HepG2 (cell line): ENCODE results near the gene RAB6C. TPM values are rescaled to one million over a fixed set of nuclear protein-coding genes. Genes with fewer than 3 reads are reported as not detected.
"Not testable (repeated sequence)": the region's sequence is repeated elsewhere in the genome, so short reads cannot be mapped to it uniquely, and the experiment has no call there.

Source experiments
- ATAC-seq: fragments of 200-7000 bp; cut with Tn5 transposase; 3 replicates; pipeline ENCODE4 v1.9.1; 2020; ENCODE audit warnings: mild to moderate bottlenecking, moderate library complexity
- BruUV-seq: library from RNA; stranded (reverse); fragments of 400-500 nt; replicated peaks from 2 replicates; lab custom pipeline; 2021; lab: Mats Ljungman, UMichigan
- CTCF ChIA-PET: fragments of 300-600 bp; formaldehyde crosslinking; extraction: SDS; loops from one replicate; lab custom pipeline; 2021; ENCODE audit warnings: low total read pairs, inconsistent platforms, low intra/inter-chr PET ratio; lab: Yijun Ruan, JAX
- POLR2A ChIA-PET: fragments of 350-600 bp; sonication (Branson Sonifier 250); formaldehyde crosslinking; loops from one replicate; lab custom pipeline; 2020; ENCODE audit warnings: antibody characterized with exemption, inconsistent platforms; lab: Yijun Ruan, JAX
- DNase-seq: peaks from one replicate; pipeline ENCODE4 v3.0.0-alpha.2; 2015; ENCODE audit warnings: low spot score
- FAIRE-seq: peaks from 3 replicates; lab custom pipeline; 2011; peaks lifted over from hg19 to GRCh38; lab: Jason Lieb, UNC
- H2AFZ ChIP-seq: one replicate; pipeline ENCODE4 v1.6.1; 2011; ENCODE audit warnings: low read length, inconsistent platforms
- H3K27ac ChIP-seq: fragments of 300-600 bp; 3 replicates; pipeline ENCODE4 v1.8.0; 2011; ENCODE audit warnings: mixed run types, mild to moderate bottlenecking, mixed read lengths, low read length, inconsistent platforms; ENCODE audit not compliant: insufficient read depth; ENCODE audit errors: extremely low read length
- H3K27me3 ChIP-seq, 2 experiments: fragments of 200-600 bp in 1 of 2; 2 replicates in 1 of 2; 3 replicates in 1 of 2; pipeline versions ENCODE4 v1.6.0 to v1.8.0; 2011; ENCODE audit warnings: low read length in 2 of 2, mild to moderate bottlenecking in 2 of 2, moderate library complexity in 2 of 2, inconsistent platforms in 1 of 2; ENCODE audit not compliant: insufficient read depth in 2 of 2, control insufficient read depth in 1 of 2
- H3K36me3 ChIP-seq, 2 experiments: fragments of 200-600 bp in 1 of 2; replicated peaks in 1 of 2; 2 replicates in 1 of 2; 3 replicates in 1 of 2; pipeline versions ENCODE4 v1.5.1 to v1.8.0; 2011; ENCODE audit warnings: low read length in 2 of 2, inconsistent platforms in 1 of 2; ENCODE audit not compliant: insufficient read depth in 2 of 2, control insufficient read depth in 1 of 2
- H3K4me1 ChIP-seq: 2 replicates; pipeline ENCODE4 v1.5.1; 2012; ENCODE audit warnings: low read length, inconsistent platforms; ENCODE audit not compliant: insufficient read depth
- H3K4me2 ChIP-seq: 2 replicates; pipeline ENCODE4 v1.6.0; 2011; ENCODE audit warnings: low read depth, low read length, inconsistent platforms
- H3K4me3 ChIP-seq, 3 experiments: fragments of 200-600 bp in 1 of 3; sonication (generic), shearing (Covaris generic) in 1 of 3; replicated peaks in 1 of 3; 2 replicates each; pipeline ENCODE4 v1.5.1; 2011 to 2016; ENCODE audit warnings: low read length in 3 of 3, inconsistent platforms in 2 of 3, low read depth in 2 of 3, mild to moderate bottlenecking in 2 of 3, control low read depth in 1 of 3, mixed read lengths in 1 of 3; ENCODE audit not compliant: insufficient read depth in 1 of 3
- H3K79me2 ChIP-seq: one replicate; pipeline ENCODE4 v1.6.1; 2011; ENCODE audit warnings: low read length, inconsistent platforms; ENCODE audit not compliant: insufficient read depth
- H3K9ac ChIP-seq: 2 replicates; pipeline ENCODE4 v1.6.0; 2011; ENCODE audit warnings: mild to moderate bottlenecking, low read depth, low read length, inconsistent platforms; ENCODE audit not compliant: insufficient read depth
- H3K9me3 ChIP-seq: 2 replicates; pipeline ENCODE4 v1.5.1; 2012; ENCODE audit warnings: mild to moderate bottlenecking, low read length
- H4K20me1 ChIP-seq: 2 replicates; pipeline ENCODE4 v1.6.0; 2011; ENCODE audit warnings: inconsistent platforms, mild to moderate bottlenecking, low read length, moderate library complexity; ENCODE audit not compliant: insufficient read depth
- ZNF782 ChIP-seq: sonication (generic); formaldehyde crosslinking; IDR thresholded peaks from 2 replicates; pipeline ENCODE4 v1.4.0; 2020; ENCODE audit warnings: missing genetic modification reagents, mild to moderate bottlenecking, borderline replicate concordance
- WGBS: methylation state at CpG from one replicate; pipeline ENCODE4 v1.1.6; 2017; ENCODE audit warnings: low lambda C conversion rate; 5-methylcytosine and 5-hydroxymethylcytosine counted together
- in situ Hi-C: cut with HindIII; loops from 2 replicates; pipeline ENCODE4 v1.10.0; 2017; ENCODE audit warnings: low pct_unique_long_range_greater_than_20kb; ENCODE audit not compliant: extremely low pct_ligation_motif_present
- intact Hi-C: fragments of 100-400 bp; cut with micrococcal nuclease; formaldehyde crosslinking; loops from one replicate; pipeline ENCODE4 v1.10.0; 2022; ENCODE audit not compliant: unreplicated experiment
- polyA plus RNA-seq, 8 experiments: library from polyadenylated mRNA; depleted of rRNA in 3 of 8; stranded (reverse) in 7 of 8; unstranded in 1 of 8; fragments of >200 nt; fragmentation: Illumina TruSeq in 4 of 8; extraction: Trizol in 4 of 8; gene quantifications; 2 replicates each; pipeline versions ENCODE4 v1.2.1 to v1.2.3, GENCODE V29; 2011 to 2016; ENCODE audit warnings: low read depth in 4 of 8, missing spikeins in 1 of 8, mixed read lengths in 1 of 8; ENCODE audit not compliant: insufficient read depth in 1 of 8
- total RNA-seq, 5 experiments: library from RNA; depleted of rRNA; stranded (reverse); fragments of >200 nt; fragmentation: Illumina TruSeq; extraction: Trizol; gene quantifications; 2 replicates each; pipeline ENCODE4 v1.2.3, GENCODE V29; 2016; ENCODE audit warnings: low read depth in 1 of 5

The RAB6C gene
- total and polyA plus RNA-seq, 2 of the 13 experiments (the other 11 are each of a cell fraction or from before 2014, with no cell fraction given), result not detected

GRCh38 chr2:129975016-129975774 lies 4.3 kb upstream of the RAB6C start:
- 18% methylated on average over 9 of the region's 9 CpGs for WGBS
- Histone ChIP-seq H3K79me2 (no peaks in the 10 kb centered on the region), H4K20me1 (no peaks in the 10 kb centered on the region), H3K36me3 (no peaks in the 10 kb centered on the region), H3K27me3 (peaks cover 0 to 22% of the 10 kb centered on the region in 2 experiments; a peak in 3 of 5 replicates), H3K4me2 (no peak overlapping the region), H3K9me3 (no peaks in the 10 kb centered on the region), H3K4me3 (no peak overlapping the region), H2AFZ (no peak overlapping the region), H3K27ac (no peak overlapping the region), H3K4me1 (no peaks in the 10 kb centered on the region), H3K9ac (no peak overlapping the region)
- CTCF ChIA-PET, result no interaction called here
- no TSS peak for BruUV-seq
- no peak for TF ChIP-seq ZNF782 (CRISPR knock-in tag)
- POLR2A ChIA-PET, result no interaction called here
- DNase-seq (no peak), ATAC-seq (peak; percentile 45; the same call in 2 of the 3 replicates), FAIRE-seq (no peak)
- in situ Hi-C loops, result no loop called here
- intact Hi-C loops, result no loop called here

- DNase-seq, H2AFZ ChIP-seq, H4K20me1 ChIP-seq, FAIRE-seq, CTCF ChIA-PET, H3K4me2 ChIP-seq, intact Hi-C loops, in situ Hi-C loops, H3K9ac ChIP-seq, H3K9me3 ChIP-seq, POLR2A ChIA-PET, ATAC-seq, BruUV-seq, H3K79me2 ChIP-seq, H3K4me3 ChIP-seq, H3K36me3 ChIP-seq, H3K27ac ChIP-seq, H3K4me1 ChIP-seq: not testable (repeated sequence)
- 10% methylated on average over 3 of the region's 3 CpGs for WGBS
- peaks cover 0 to 22% of the 10 kb centered on the region in 2 experiments; a peak in 3 of 5 replicates for H3K27me3 ChIP-seq
These were observed 2.5 kb upstream of the RAB6C start for GRCh38 chr2:129976969-129977368.
